Measurements from ENCODE around the gene TXNDC2. TPM values are rescaled to one million over a fixed set of nuclear protein-coding genes. Genes with fewer than 3 reads are reported as not detected.
"Not testable (repeated sequence)": the region's sequence is repeated elsewhere in the genome, so short reads cannot be mapped to it uniquely, and the experiment has no call there.

Gene TXNDC2
- total RNA-seq, 2 donors from 2014 or later, result 0.19 to 0.29 TPM

DNA sequence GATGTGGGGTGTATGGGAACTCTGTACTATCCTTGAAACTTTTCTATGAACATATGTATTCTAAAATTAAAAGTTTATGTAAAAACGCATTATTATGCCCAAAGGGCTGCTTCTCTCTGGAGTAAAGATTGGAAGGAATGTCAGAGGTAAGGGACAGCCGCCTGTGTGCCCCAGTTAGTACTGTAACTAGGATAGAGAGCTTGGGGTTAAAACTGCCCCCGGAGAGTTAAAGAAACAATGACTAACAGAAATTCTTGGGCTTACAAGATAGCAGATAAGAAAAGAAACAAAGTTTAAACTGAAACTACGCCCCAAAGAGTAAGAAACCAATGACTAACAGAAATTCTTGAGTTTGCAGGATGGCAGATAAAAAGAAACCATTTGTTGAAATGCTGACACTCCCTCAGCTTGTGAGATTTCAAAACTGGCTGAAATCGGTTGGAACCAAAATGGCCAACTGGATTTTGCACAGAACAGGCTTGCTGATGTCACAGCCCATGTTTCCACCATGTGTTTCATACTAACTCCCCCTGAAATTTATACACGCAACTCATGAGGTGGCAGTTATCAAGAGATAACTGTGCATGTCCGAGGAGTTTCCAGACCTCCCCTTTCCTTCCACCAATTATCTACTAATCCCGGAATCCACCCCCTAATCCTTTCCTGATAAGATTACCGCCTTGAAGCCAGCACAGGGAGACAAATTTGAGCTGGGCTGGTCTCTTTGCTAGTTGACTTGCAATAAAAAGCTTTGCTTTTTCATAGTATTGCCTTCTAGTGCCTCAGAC is 8.7 kb upstream of the TXNDC2 start:
- intact Hi-C loops (cut with DNase I), result no loop called here
- DNase-seq (ENCODE audit: low spot score), result no peak

DNA sequence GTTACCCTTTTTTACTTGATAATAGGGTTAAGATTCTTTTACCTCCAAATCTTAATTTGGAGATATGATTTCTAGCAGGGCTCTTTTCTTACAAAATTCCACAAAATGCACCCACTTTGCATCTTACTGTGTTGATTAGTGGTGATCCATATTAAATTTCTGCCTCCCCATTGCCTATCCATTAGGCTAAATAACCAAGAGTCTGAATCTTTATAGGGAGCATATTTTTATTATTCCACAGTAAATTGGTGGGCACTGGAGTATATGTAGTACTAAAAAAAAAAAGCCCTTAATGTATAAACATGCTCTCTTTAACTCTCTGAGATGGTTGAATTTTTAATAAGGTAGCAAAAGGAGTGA is 8.1 kb upstream of the TXNDC2 start:
- intact Hi-C loops (cut with DNase I), result no loop called here
- DNase-seq (ENCODE audit: low spot score), result no peak

DNA sequence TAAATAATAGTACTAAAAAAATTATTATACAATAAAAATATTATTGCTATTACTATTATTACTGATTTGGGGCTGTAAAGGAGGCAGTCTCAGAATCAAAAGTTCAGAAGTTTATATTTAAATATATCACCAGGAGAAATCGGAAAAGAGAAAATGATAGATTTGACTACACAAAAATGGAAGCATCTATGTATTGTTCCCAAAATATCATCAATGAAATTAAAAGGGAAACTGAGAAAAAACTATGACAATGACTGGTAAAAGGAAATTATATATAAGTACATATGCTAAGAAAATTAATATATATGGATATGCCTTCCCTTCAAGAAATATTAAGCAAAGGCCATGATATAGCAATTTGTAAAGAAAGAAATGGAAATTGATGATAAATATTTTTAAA is 7.7 kb upstream of the TXNDC2 start:
- no peak for DNase-seq (ENCODE audit: low spot score)
- intact Hi-C loops (cut with DNase I), result no loop called here

DNA sequence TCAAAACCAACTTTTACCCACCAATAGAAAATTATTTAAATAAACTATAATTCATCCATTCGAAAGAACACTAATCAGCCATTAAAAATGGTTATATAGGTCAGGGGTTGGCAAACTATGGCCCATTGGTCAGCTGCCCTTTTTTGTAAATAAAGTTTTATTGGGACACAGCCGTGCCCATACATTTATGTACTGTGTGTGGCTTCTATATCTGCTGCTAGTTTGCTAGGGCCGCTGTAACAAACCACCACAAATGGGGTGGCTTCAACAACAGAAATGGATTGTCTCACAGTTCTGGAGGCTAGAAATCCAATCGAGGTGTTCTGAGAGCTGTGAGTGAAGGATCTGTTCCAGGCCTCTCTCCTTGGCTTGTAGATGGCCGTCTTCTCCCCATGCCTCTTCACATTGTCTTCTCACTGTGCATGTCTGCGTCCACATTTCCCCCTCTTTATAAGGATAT is 7.0 kb upstream of the TXNDC2 start:
- no peak for DNase-seq (ENCODE audit: low spot score)
- intact Hi-C loops (cut with DNase I), result no loop called here

DNA sequence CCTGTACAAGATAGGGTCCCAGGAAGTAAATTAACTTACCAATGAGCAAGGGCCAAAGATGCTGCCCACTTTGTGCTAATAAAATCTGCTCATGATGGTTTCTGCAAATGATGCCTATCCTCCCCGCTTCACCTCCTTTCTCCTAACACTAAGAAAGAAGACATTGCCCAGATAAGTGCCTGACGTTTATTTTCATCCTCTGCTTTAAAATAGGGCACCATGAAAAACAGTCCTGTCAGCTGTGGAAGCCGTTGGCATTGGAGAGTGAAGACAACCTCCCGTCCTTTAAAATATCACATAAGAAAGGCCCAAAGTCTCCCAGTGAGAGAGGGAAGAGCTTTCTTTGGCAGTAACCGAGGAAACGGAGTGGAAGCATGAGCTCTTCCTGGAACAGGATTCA is 1.7 kb upstream of the TXNDC2 start:
- intact Hi-C loops (cut with DNase I), result loop anchor here in 1 of 2 donors (5.0 kb wide), 1 partner anchor 1558 kb away; no protein-coding TSS in a partner anchor
- DNase-seq (ENCODE audit: low spot score), result no peak

DNA sequence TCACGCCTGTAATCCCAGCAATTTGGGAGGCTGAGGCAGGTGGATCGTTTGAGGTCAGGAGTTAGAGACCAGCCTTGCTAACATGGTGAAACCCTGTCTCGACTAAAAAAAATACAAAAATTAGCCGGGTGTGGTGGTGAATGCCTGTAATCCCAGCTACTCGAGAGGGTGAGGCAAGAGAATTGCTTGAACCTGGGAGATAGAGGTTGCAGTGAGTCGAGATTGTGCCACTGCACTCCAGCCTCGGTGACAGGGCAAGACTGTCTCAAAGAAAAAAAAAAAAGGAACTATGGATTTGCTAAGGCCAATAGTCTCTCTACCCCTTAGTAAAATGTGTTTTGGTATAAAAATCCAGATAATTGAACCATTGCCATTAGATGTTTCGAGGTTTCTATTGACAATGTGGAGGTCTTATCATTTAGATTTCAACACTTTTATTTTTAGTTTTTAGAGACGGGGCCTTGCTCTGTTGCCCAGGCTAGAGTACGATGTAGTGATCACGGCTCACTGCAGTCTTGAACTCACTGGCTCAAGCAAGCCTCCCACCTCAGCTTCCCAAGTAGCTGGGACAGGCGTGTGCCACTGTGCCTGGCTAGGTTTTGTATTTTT is 1.1 kb upstream of the TXNDC2 start:
- intact Hi-C loops (cut with DNase I), result loop anchor here in 1 of 2 donors (5.0 kb wide), 1 partner anchor 1558 kb away; no protein-coding TSS in a partner anchor
- no peak for DNase-seq (ENCODE audit: low spot score)

DNA sequence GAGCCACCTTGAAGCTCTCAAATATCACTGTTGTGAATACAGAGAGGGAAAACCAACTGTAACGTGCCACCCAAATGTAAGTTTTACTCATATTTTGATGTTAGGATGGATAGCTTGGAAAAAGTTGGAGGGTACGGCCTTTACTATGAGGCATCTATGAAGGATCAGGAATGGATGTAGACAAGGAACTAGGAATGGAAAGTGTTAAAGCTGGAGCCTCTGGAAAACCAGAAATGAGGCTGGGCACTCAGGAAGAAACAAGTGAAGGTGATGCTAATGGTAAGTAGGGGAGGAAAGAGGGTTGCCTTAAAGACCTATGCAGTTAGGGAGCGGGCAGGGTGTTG is 204 bp downstream of the TXNDC2 start:
- intact Hi-C loops (cut with DNase I), result no loop called here
- DNase-seq (ENCODE audit: low spot score), result no peak

DNA sequence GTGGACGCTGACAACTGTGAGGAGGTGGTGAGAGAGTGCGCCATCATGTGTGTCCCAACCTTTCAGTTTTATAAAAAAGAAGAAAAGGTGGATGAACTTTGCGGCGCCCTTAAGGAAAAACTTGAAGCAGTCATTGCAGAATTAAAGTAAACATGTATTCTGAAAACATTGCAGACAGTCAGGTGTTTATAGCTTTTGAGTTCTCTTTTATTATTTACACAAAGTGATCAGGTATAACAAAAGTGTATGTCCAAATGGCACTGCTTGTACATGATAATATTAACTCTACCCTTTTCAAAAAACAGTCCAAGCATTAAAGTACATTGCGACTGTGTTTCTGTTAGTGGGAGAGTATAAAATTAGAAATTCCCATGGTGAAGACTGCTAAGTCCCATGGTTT is 2.2 kb downstream of the TXNDC2 start:
- no peak for DNase-seq (ENCODE audit: low spot score)
- intact Hi-C loops (cut with DNase I), result no loop called here

DNA sequence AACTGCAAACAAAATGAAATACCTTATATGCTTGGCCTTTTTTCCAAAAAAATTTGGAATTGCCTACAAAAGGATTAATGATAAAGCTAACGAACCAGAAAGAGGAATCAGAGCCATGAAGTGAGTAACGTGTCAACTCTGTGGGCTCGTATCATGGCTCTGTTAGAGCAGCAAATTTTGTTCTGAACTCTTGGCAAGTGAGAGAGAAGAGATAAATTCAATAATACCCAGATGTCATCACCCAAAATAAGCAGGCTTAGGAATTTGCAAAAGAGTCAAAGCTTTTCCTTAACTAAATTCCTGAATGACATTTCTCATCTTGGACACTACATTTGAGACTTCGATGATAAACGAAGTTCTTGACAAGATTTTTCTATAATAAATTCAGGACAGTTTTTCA is 4.4 kb downstream of the TXNDC2 start:
- no peak for DNase-seq (ENCODE audit: low spot score)
- intact Hi-C loops (cut with DNase I), result no loop called here

DNA sequence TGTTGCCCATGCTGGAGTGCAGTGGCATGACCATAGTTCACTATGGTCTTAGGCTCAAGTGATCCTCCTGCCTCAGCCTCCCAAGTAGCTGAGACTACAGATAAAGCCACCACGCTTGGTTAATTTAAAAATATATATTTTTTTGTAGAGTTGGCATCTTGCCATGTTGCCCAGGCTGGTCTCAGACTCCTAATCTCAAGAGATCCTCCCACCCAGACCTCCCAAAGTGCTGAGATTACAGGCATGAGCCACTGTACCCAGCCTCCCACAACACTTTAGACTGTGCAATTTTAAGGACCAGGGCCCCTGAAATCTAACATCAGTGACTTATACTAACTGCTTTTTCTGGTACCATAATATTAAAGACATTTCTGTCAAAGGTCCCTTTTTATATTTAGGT is 5.2 kb downstream of the TXNDC2 start:
- no peak for DNase-seq (ENCODE audit: low spot score)
- intact Hi-C loops (cut with DNase I), result no loop called here

DNA sequence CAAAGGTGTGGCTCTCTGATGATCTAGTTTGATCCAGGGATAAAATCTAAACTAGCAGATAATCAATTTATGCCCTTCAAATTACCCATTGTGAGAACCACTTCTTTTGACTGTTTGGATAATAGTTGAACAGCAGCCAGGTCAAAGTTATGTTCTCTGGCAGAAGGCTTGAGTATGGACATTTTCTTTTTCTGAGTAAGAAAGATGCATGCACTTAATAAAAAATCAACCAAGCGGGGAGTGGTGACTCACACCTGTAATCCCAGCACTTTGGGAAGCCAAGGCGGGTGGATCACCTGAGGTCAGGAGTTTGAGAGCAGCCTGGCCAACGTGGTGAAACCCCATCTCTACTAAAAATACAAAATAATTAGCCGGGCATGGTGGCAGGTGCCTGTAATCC is 5.7 kb downstream of the TXNDC2 start:
- DNase-seq (ENCODE audit: low spot score), result not testable (repeated sequence)

DNA sequence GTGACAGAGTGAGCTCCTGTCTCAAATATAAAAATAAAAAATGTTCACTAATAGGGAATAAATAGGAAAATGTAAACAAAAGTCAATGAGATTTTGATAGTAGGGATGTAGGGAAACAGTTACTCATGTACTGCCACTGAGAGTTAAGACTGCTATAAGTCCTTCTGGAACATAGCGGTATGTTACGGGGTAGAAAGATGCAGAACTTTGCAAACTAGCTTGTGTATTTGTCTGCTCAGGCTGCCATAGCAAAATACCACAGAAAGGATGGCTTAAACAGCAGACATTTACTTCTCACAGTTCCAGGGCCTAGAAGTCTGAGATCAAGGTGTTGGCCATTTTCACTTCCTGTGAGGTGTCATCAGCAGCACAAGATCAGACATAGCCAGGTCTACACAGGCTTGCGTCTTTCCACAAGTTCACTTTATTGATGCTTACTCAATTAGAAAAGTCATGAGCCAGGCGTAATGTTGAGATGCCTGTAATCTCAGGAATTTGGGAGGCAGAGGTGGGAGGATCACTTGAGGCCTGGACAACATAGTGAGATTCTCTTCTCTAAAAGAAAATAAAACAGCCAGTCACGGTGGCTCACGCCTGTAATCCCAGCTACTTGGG is 8.8 kb downstream of the TXNDC2 start:
- DNase-seq (ENCODE audit: low spot score), result no peak
- intact Hi-C loops (cut with DNase I), result no loop called here

More for the DNA sequence above, 5.7 kb downstream of the TXNDC2 start:
- intact Hi-C loops (cut with DNase I), result not testable (repeated sequence)

DNA sequence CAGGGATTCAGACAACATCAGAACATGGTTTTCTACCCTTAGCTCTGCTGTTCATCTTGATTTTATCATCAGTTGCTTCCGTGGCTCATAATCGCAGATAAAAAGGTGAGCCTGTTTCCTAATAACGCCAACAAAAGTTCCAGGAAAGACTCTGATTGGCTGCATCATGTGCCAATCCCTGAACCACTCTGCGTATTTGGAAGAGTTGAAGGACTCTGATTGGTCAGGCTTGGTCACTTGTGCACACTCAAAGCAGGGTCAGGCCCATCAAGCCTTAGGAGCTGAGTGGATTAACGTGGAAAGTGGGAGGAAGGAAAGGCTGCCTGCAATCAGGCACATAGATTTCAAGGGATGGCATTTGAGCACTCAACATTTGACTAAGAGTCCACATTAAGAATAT is 11.4 kb downstream of the TXNDC2 start:
- no peak for DNase-seq (ENCODE audit: low spot score)
- intact Hi-C loops (cut with DNase I), result no loop called here

DNA sequence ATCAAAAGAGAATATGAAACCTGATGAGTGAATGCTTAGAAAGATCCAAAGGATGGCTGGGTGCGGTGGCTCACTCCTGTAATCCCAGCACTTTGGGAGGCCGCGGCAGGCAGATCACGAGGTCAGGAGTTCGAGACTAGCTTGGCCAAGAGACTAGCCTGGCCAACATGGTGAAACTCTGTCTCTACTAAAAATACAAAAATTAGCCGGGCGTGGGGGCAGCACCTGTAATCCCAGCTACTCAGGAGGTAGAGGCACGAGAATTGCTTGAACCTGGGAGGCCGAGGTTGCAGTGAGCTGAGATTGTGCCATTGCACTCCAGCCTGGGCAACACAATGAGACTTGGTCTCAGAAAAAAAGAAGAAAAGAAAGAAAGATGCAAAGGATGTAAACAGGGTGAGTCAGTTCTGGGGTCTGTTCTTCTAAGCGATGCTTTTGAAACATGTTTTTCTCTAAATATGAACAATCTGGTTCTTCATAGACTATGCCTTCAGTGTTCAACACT is 12.1 kb downstream of the TXNDC2 start:
- intact Hi-C loops (cut with DNase I); DNase-seq (ENCODE audit: low spot score): not testable (repeated sequence)

DNA sequence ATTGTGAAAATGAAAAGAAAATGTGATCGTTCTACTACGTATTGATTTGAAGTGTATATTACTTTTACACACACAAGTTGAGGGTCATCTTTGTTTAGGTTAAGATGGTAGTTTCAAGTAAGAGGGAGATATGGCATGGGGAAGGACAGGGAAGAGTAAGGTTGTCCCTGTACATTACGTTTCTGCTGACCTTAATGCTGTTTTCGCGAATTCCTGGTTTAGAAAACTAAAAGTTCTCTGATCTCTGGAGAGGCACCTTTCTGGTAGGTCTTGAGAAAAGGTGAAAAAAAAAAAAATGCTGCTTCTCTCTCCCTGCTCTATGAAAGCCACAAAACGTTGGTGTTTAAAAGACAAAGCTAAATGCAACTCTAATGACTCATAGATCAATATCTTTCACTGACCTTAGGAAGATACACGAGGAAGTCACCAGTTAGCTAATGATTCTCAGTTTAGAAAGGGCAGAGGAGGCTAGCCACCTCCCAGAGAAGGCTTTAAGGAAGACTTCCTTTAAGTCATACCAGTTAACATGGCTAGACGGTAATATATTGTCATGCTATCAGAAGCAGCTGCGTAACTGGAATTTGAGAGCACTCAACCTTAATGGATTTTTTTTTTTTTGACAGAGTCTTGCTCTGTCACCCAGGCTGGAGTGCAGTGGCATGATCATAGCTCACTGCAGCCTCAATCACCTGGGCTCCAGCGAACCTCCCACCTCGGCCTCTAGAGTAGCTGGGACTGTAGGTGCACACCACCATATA is 13.2 kb downstream of the TXNDC2 start:
- no peak for DNase-seq (ENCODE audit: low spot score)
- intact Hi-C loops (cut with DNase I), result no loop called here

DNA sequence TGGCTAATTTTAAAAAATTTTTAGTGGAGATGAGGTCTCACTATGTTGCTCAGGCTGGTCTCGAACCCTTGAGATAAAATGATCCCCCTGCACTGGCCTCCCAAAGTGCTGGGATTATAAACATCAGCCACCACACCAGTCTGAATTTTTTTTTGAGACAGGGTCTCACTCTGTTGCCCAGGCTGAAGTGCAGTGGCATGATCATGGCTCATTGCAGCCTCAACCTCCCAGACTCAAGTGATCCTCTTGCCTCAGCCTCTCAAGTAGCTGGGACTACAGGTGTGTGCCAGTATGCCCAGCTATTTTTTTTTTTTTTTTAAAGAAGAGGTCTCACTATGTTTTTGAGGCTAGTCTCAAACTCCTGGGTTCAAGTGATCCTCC is 13.8 kb downstream of the TXNDC2 start:
- DNase-seq (ENCODE audit: low spot score); intact Hi-C loops (cut with DNase I): not testable (repeated sequence)

DNA sequence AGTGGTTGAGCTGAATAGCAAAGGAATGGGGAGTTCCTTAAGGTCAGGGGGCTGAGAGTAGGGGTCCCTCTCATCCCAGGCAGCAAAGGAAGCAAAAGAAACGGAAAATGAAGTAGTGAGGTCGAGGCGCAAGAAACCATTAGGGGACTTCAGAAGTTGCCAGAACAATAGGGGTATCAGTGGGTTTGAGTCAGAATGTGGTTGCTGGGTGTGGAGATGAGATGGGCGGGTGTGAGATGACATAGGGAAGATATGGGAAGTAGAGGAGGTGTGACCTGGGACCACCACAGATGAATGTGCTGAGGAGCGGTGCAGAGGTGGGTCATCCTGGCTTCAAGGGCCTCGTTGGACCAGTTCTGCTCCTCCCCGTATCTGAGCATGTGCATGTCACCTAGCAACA is 14.9 kb downstream of the TXNDC2 start:
- DNase-seq (ENCODE audit: low spot score), result no peak
- intact Hi-C loops (cut with DNase I), result no loop called here

DNA sequence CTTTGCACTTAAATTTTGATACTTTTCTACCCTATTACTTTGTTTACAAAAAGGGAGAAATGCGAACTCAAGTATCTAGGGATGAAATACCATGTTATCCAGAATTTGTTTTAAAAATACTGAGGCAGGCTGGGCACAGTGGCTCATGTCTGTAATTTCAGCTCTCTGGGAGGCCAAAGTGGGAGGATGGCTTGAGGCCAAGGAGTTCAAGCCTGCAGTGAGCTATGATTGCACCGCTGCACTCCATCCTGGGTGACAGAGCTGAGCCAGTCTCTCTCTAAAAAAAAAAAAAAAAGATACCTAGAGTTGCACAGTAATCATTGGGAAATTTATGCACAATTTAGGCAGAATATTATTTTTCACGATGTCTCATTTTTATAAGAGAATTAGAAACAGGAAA is 15.6 kb downstream of the TXNDC2 start:
- intact Hi-C loops (cut with DNase I), result no loop called here
- no peak for DNase-seq (ENCODE audit: low spot score)

DNA sequence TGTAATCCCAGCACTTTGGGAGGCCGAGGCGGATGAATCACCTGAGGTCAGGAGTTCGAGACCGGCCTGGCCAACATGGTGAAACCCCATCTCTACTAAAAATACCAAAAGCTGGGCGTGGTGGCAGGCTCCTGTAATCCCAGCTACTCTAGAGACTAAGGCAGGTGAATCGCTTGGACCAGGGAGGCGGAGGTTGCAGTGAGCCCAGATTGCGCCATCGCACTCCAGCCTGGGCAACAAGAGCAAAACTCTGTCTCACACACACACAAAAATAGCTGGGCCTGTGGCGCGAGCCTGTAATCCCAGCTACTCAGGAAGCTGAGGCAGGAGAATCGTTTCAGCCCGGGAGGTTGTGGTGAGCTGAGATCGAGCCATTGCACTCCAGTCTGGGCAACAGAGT is 16.5 kb downstream of the TXNDC2 start:
- intact Hi-C loops (cut with DNase I); DNase-seq (ENCODE audit: low spot score): not testable (repeated sequence)

DNA sequence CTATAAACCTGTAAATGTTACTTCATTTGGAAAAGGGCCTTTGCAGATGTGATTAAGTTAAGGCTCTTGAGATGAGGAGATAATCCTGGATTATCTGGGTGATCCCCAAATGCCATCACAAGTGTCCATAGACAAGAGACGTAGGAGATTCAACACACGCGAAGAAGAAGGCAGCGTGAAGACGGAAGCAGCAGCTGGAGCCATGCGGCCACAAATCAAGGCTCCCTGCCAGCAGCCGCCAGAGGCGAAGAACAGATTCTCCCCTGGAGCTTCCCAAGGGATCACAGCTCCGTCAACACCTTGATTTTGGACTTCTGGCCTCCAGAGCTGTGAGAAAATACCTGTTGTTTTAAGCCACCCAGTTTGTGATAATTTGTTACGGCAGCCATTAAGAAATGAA is 17.1 kb downstream of the TXNDC2 start:
- DNase-seq (ENCODE audit: low spot score), result no peak
- intact Hi-C loops (cut with DNase I), result no loop called here
